NK-92 treated with Interleukin-12 subunit alpha and Interleukin-12 subunit beta, amount 100 ng/mL, for 24 hours (cell line): ENCODE results near the gene RFPL2.
"Not testable (repeated sequence)": the region's sequence is repeated elsewhere in the genome, so short reads cannot be mapped to it uniquely, and the experiment has no call there.

ENCODE experiments used
- DNase-seq: peaks from one replicate; lab custom pipeline; 2025; lab: John Stamatoyannopoulos, UW

The RFPL2 gene

DNA sequence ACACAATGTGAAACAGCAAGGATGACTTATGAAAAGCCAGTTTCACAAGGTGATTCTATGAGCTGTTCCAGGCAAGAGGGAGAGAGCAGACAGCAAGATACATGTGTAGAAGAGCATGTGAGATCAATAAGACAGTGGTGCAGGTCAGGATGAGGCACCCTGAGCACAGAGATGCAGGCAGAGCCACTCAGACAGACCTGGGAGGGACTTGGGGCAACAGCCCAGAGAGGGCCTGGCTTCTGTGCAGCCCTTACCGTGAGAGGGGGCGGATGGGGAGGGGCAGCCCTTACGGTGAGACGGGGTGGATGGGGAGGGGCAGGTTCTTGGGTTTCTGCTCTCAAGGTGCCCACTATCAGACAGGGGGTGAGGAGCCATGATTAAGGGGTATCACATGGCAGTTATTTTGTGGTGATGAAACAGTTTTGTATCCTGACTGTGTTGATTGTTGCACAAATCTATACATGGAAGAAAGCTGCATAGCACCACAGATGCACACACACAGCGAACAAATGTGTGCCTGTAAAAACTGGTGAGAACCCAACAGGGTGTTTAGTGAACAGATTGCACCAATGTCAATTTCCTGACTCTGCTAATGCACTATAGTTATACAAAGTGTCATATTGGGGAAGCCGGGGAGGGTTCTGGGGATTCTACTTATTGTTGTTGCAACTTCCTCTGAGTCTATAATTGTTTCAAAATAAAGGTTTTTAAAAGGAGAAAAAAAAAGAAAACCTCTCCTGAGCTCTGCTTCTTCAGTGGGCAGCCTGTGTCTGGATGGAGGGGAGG is 40.6 kb downstream of the RFPL2 start:
- DNase-seq, result peak; percentile 46

DNA sequence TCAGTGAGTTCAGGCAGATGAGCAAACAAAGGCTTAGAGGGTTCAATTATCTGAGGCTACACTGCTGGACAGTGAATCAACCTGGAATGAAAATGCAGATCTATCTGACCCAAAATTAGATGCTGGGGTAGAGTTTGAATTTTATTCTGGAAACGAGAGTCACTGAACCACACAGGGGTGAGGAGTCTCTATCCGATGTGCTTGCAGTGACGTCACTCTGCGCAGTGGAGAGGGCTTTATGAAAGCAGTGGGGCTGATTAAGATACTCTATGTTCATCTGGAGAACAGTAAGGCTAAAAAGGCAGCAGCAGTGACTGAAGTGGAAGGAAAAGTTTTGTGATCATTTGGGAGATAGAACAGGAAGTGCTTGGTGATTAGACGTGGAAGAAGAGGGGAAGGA is 44.5 kb downstream of the RFPL2 start:
- DNase-seq, result not testable (repeated sequence)

DNA sequence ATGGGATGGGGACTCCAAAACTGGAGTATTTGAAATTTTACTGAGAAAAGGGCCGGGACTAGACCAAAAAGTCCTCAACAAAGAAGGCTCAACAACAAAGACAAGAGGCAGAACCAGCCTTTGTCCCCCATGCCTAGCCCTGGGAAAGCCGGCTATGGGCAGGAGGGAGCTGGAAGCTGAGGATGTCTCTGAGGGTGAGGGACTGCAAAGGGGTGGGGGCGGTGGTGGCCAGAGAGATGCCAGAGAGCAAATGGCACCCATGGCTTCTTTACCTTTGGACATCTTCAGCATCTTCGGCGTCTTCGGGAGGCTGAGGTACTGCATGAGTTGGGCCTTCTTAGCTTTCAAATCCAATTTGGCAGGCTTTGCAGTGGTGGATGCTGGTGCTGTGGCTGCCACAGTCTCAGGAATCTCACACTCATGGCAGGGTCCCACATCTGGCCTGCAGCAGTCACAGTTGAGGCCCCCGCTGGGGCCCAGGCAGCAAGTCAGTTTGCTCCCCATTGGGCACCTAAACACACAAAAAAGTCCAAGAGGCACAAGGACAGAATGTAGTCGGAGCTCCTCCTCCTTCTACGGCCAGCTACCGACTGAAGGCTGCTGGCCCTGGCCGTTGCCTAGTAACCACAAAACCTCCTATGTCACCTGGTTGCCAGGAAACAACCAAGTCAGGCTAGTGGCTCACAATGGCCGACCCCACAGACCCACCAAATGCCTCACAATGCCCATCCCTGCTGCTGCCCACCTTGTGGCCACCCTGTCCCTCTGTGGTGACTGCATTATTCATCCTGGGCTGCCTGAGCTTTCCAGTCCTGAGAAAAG is 46.0 kb downstream of the RFPL2 start, which contains the start of gene C22orf42:
TSS of gene C22orf42 (minus strand) at position 592 of the 822 bp plus-strand sequence. CDS start at position 504, 88 bp downstream.
- DNase-seq, result no peak

DNA sequence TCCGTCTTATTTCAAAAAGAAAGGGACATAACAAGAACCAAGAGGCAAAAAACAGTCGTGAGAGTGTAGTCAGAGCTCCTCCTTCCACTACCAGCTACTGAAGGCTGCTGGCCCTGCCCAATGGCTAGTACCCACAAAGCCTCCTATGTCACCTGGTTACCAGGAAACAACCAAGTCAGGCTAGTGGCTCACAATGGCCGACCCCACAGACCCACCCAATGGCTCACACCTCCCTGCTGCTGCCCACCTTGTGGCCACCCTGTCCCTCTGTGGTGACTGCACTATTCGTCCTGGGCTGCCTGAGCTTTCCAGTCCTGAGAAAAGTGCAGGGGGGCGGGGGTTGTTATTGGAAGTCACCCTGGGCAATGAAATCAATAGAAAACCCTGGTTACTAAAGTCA is 47.2 kb downstream of the RFPL2 start:
- not testable (repeated sequence) for DNase-seq

DNA sequence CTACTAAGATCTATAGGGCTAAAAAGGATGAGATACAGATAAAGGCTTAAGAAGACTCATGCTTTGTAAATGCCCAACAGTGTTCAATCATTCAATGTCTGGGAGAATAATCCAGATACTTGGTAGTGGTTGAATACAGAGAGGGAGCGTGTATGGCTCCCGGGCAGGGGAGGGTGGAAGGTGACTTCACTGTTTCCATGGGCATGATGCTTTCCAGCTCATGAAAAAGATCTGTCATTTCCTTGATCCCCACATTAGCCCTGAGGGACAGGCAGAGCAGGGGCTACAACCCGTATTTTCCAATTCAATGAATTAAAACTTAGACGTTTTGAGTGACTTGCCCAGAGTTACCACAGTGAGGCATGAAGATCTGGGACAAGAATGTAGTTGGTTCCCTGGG is 50.1 kb downstream of the RFPL2 start:
- DNase-seq, result not testable (repeated sequence)

DNA sequence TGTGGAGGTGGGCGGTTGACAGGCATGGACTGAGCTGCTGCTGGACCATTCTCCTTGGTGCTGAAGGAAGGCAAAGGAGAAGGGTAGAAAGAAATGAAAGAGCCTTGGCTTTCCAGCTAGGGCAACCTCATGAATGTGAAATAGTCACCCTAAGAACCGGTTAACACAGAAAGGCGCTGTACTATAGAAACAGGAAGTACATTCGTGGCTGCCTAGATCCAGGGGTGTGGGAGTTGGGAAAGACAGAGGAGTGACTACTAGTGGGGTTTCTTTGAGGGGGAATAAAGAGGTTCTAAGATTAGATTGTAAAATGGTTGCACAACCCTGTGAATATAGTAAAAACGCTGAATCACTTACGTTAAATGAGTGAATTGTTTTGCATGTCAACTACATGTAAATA is 53.2 kb downstream of the RFPL2 start:
- not testable (repeated sequence) for DNase-seq

DNA sequence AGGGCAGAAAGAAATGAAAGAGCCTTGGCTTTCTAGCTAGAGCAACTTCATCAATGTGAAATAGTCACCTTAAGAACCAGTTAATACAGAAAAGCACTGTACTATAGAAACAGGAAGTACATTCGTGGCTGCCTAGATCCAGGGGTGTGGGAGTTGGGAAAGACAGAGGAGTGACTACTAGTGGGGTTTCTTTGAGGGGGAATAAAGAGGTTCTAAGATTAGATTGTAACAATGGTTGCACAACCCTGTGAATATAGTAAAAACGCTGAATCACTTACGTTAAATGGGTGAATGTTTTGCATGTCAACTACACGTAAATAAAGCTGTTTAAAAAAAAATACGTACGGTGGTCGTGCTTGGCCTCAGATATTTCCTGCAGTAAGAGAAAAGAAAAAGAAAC is 54.2 kb downstream of the RFPL2 start:
- DNase-seq, result not testable (repeated sequence)

DNA sequence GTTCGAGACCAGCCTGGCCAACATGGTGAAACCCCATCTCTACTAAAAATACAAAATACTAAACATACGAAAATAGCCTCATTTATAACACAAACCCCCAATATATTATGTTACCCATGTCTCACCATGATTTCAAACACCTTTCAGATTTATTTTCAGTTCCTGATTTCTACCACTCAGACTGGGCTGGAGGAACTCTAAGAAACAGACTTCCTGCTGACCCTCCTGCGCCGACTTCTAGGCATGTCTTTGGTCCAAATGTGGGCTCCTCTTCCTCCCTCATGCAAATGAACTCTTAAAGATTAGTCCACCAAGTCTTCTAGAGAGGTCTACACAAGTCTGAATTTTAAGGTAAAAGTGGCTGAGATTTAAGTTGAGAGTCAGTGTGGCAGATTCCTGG is 56.5 kb downstream of the RFPL2 start:
- not testable (repeated sequence) for DNase-seq

DNA sequence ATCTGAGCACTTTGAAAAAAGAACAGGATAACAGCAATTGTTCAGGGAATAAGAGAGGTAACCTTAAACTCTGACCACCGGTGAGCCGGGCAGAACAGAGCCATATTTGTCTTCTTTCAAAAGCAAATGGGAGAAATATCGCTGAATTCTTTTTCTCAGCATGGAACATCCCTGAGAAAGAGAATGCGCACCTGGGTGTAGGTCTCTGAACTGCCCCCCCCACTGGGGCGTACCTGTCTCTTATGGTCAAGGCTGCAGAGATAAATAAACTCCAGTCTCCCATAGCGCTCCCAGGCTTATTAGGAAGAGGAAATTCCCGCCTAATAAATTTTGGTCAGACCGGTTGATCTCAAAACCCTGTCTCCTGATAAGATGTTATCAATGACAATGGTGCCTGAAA is 57.7 kb downstream of the RFPL2 start:
- not testable (repeated sequence) for DNase-seq

DNA sequence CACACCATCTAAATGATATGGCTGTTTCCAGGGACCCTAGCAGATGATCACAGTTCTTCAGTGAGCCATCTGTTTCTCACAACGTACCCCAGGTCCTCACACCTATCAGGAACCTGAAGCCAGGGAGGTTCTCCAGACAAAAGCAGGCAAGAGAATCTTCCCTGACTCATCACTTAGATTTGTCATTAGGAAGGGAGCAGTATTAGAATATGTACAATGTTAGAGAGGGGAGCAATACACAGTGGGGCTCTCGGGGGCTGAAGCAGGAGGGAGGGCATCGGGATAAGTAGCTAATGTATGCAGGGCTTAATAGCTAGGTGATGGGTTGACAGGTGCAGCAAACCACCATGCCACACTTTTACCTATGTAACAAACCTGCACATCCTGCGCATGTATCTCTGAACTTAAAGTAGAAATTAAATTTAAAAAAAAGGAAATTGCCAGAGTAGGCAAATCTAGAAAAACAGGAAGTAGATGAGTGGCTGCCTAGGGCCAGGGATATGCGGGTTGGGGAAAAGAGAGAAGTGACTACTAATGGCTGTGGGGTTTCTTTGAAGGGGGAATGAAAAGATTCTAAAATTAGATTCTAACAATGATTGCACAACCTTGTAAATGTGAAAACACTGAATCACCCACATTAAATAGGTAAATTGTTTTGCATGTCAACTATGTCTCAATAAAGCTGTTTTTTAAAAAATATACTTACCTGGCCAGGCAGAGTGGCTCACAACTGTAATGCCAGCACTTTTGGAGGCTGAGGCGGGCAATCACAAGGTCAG is 60.2 kb downstream of the RFPL2 start:
- DNase-seq, result peak; percentile 16

DNA sequence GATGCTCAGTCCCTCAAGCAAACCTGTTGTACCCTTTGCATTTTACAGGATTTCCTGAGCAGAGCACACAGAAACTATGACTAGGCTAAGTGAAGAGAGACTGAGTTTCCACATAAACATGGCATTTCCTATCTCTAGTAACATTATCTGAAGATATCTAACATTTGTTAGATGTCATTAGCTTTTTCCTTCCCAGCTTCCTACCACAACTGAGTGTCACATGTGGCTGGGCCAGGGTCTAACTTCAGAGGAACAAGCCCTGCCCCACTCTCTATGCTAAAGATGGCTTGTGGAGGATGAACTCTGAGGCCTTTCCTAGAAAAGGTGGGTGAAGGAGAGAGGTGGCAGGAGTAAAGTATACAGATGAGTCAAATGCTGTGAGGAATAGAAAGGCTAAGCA is 62.3 kb downstream of the RFPL2 start:
- no peak for DNase-seq

DNA sequence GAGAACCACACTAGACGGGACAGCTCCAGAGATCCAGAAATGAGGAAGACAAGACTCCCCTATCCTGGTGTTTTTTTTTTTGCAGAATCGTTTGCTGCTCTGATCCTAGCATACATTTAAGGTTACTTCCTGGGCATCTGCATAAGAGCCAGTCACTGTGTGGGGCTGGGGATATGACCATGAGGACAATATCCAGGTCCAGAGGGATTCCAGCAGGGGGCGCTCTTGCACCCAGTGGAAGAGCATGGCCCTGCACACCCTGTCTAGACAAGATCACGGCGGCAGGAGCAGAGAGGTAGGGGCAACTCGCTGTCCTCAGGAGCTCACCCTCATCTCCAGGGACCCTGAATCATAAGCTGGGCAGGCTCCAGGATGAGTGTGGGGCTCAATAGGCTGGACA is 64.2 kb downstream of the RFPL2 start:
- peak; percentile 25 for DNase-seq
